Measurements from ENCODE around the gene CNTNAP5. TPM values are rescaled to one million over a fixed set of nuclear protein-coding genes. Genes with fewer than 3 reads are reported as not detected.

CNTNAP5 gene
- total and polyA plus RNA-seq, 2 of the 8 experiments (the other 6 are each of a cell fraction or from before 2014, with no cell fraction given), result 0.11 to 0.76 TPM

GRCh38 chr2:124824441-124824840, 799.4 kb downstream of the CNTNAP5 start:
- no peak overlapping the region for H2BK5ac ChIP-seq (ENCODE audit: low read depth, low read length)
- no peaks in the 10 kb centered on the region; the same call in 1 of the 2 replicates for H3K23me2 ChIP-seq (ENCODE audit: low read depth, low read length)
- H3K79me2 ChIP-seq (ENCODE audit: control insufficient read depth in 1 of 2, insufficient read depth in 2 of 2, low read length in 2 of 2), result no peaks in the 10 kb centered on the region
- no peak overlapping the region for H4K91ac ChIP-seq (replicated peaks; ENCODE audit: insufficient read length, low read length)
- FAIRE-seq (no peak), DNase-seq (ENCODE audit: low read depth in 1 of 2, low spot score in 2 of 2) (no peak)
- ChIA-PET POLR2A (ENCODE audit: partially characterized antibody) (no interaction called here), CTCF (ENCODE audit: partially characterized antibody) (interaction anchor here (0.7 to 1.2 kb wide), 2 partner anchors 10 to 11 kb away, joined by 3 read pairs; no protein-coding TSS in a partner anchor)
- no peak overlapping the region for H3K56ac ChIP-seq (replicated peaks; ENCODE audit: insufficient read length, low read depth, low read length)
- no peaks in the 10 kb centered on the region for H3K4me1 ChIP-seq (replicated peaks in 1 of 4; ENCODE audit: control insufficient read depth in 3 of 4, insufficient read depth in 4 of 4, low read length in 3 of 4)
- H3K27me3 ChIP-seq (replicated peaks in 1 of 4; ENCODE audit: control insufficient read depth in 3 of 4, extremely low read depth in 1 of 4, insufficient read depth in 3 of 4, low read length in 3 of 4), result no peaks in the 10 kb centered on the region
- no peak overlapping the region for H3K27ac ChIP-seq (ENCODE audit: low read depth, low read length)
- no peak overlapping the region for H2BK15ac ChIP-seq (ENCODE audit: low read length)
- H3K23ac ChIP-seq (ENCODE audit: insufficient read length), result no peak overlapping the region
- H4K20me1 ChIP-seq (replicated peaks in 1 of 2; ENCODE audit: control insufficient read depth in 1 of 2, insufficient read depth in 2 of 2, low read length in 2 of 2), result no peaks in the 10 kb centered on the region
- H2BK120ac ChIP-seq (replicated peaks; ENCODE audit: low read depth, low read length), result no peak overlapping the region
- H3K9me3 ChIP-seq (ENCODE audit: insufficient read depth in 2 of 2, low read depth in 1 of 2, low read length in 1 of 2), result peaks cover 8 to 9% of the 10 kb centered on the region in 2 experiments; a peak in 2 of 4 replicates
- H3K4me2 ChIP-seq (ENCODE audit: insufficient read depth in 1 of 2, low read depth in 2 of 2, low read length in 2 of 2), result no peak overlapping the region
- no peak overlapping the region for H3K4ac ChIP-seq (replicated peaks; ENCODE audit: insufficient read length, low read depth, low read length)
- H4K8ac ChIP-seq (ENCODE audit: extremely low read depth, insufficient read depth, low read length), result no peak overlapping the region
- no peak overlapping the region for H2BK12ac ChIP-seq (ENCODE audit: low read depth, low read length)
- H2AK5ac ChIP-seq (ENCODE audit: low read depth, low read length), result no peak overlapping the region
- 87% methylated on average over 2 of the region's 2 CpGs; no CpG with 5 or more reads in 1 of the 2 experiments for WGBS, 2 experiments (ENCODE audit: extremely low coverage in 1 of 2, insufficient coverage in 1 of 2, insufficient read length in 1 of 2, insufficient replicate concordance in 2 of 2, low coverage in 1 of 2, low lambda C conversion rate in 2 of 2, missing lambda C conversion rate in 1 of 2)
- no peak overlapping the region for H4K5ac ChIP-seq (ENCODE audit: insufficient read length, low read depth, low read length)
- no peaks in the 10 kb centered on the region for H3K36me3 ChIP-seq (ENCODE audit: control insufficient read depth in 2 of 4, insufficient read depth in 4 of 4, low read length in 3 of 4)
- no peak overlapping the region for H2AFZ ChIP-seq (ENCODE audit: low read length)
- no peak overlapping the region for H3K18ac ChIP-seq (ENCODE audit: extremely low read depth, low read length)
- H3K4me3 ChIP-seq (ENCODE audit: extremely low read depth in 1 of 4, insufficient read depth in 2 of 4, low read depth in 3 of 4, low read length in 4 of 4), result no peak overlapping the region
- H3K9ac ChIP-seq (replicated peaks in 1 of 4; ENCODE audit: extremely low read depth in 1 of 4, low read depth in 3 of 4, low read length in 3 of 4), result no peak overlapping the region
- no peaks in the 10 kb centered on the region for H3K79me1 ChIP-seq (ENCODE audit: low read depth, low read length)
- H3K14ac ChIP-seq (ENCODE audit: insufficient read length), result no peak overlapping the region
- H2BK20ac ChIP-seq (ENCODE audit: low read length), result no peak overlapping the region
- TF ChIP-seq CHD2 (IDR thresholded peaks at IDR 0.05; ENCODE audit: low read length) (no peak), MAFK (IDR thresholded peaks at IDR 0.05; ENCODE audit: low read depth, low read length) (no peak), E2F6 (IDR thresholded peaks at IDR 0.05) (no peak), TEAD4 (IDR thresholded peaks at IDR 0.05; ENCODE audit: low read depth, low read length) (no peak), FOSL1 (IDR thresholded peaks at IDR 0.05; ENCODE audit: insufficient read depth, low read depth, low read length) (no peak), ATF2 (IDR thresholded peaks at IDR 0.05; ENCODE audit: low read length) (no peak), JUND (IDR thresholded peaks at IDR 0.05; ENCODE audit: low read length) (no peak), GABPA (IDR thresholded peaks at IDR 0.05; ENCODE audit: borderline replicate concordance, insufficient read depth, low read length) (no peak), RBBP5 (IDR thresholded peaks at IDR 0.05; ENCODE audit: borderline replicate concordance, low read depth, low read length) (no peak), SP1 (IDR thresholded peaks at IDR 0.05; ENCODE audit: low read depth, low read length) (no peak), PHF8 (conservative IDR thresholded peaks at IDR 0.05; ENCODE audit: low read depth, low read length) (no peak), RFX5 (IDR thresholded peaks at IDR 0.05; ENCODE audit: borderline replicate concordance, low read depth, low read length) (no peak), POLR2A (IDR thresholded peaks at IDR 0.05; ENCODE audit: control extremely low read depth in 1 of 2, low read depth in 2 of 2, low read length in 2 of 2) (no peak)

All from H1 (cell line).